IPS DF 4.7 (cell line): Measurements from ENCODE around the gene LUM.

Source experiments
- DNase-seq: peaks from one replicate; pipeline ENCODE4 v3.0.0-alpha.2; 2013; ENCODE audit warnings: low spot score; ENCODE audit errors: extremely low read depth

The LUM gene

GRCh38 chr12:91077228-91077954, 33.9 kb downstream of the LUM start:
- no peak for DNase-seq

DNA sequence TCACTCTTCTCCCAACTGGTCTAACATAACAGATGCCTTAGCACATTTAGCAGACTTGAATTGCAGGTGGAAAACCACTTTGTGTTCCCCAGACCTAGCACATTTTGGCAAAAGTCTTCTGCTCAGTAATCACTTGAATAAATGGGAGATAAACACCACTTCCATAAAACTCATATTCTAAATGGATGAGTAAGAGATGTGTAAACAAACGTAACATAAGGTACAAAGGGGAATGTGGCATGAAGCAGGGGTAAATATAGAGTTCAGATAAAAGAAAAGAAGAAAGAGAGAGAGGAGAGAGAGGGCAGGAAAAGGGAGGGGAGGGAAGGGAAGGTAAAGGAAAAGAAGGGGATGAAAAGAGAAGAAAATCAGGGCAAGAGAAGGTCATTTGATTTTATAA, 36.4 kb downstream of the LUM start:
- no peak for DNase-seq

DNA sequence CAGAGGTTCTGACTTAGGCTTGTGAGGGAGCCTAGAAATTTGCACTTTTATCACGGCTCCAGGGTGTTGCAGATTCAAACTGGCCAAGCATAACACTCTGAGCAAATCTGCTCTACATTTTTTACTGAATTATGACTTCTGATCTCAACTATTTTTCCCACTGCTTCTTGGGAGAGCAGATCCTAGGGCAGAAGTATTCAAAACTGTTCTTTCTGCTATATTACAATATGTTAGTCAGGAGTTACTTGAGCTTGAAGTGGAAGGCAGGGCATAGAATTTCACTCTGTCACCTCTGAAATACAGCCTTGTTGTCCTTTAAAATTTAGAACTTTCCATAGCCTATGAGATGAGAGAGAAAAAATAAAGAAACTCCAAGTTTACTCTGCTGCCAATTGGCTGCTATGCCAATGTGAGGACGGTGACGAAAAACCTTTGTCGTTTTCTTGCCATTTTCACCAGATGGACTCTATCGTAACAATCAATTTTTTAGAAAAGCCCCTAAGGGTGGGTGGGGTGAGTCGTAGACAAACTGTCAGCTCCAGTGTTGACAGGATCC, 37.1 kb downstream of the LUM start:
- no peak for DNase-seq

GRCh38 chr12:91073426-91073825, 37.9 kb downstream of the LUM start:
- no peak for DNase-seq

DNA sequence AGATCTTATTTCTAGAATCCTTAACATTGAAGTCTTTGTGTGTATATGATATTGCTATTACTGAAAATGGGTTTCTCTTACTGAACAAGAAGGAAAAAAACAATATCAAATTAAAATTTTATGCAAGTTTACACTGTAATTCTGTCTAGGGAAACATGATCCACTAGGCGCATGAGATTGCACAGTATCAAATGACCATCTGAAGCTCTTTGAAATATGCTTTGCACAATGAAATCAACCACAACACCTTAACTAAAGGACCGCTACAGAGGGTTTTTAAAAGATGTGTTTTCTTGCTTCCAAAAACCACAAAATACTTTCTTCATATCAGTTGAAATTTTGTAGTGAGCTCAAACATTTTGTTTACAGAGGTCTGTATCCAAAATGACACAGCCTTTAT, 38.4 kb downstream of the LUM start:
- no peak for DNase-seq

GRCh38 chr12:91070936-91071335, 40.4 kb downstream of the LUM start:
- no peak for DNase-seq

DNA sequence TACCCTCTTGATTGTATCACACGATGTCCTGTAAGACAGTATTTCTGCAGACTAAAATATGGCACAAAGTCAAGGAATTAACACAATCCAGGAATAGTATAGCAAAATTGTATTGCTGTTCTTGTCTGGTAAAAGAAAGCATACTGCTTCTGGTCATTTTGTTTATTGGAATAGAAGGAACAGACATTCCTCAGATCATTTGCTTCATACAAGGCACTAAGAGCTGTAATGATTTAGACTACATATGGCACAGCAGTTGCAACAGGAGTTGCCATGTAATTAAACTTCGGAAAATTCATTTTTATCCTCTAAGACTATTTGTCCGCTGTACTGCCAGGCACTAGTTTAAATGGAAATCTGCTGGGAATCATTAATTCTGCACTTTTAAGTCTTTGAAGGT, 45.9 kb downstream of the LUM start:
- DNase-seq = no peak

DNA sequence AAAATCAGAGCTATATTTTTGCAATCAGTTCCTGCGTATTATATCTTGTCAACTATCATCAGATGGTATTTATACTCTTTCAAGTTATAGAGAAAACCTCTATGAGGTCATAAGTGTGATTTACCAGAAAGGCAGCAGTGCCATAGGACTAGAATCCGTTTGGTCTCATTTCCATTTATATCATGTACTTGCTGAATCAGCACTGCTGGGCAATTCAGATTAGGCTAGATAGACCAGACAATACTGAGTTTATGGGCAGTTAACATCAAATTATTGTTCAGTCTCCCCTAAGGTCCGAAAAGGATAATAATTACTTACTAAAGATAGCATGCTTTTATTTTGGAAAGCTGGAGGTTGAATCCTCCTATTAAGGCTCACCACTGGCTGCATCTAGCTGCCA, 46.7 kb downstream of the LUM start:
- no peak for DNase-seq

DNA sequence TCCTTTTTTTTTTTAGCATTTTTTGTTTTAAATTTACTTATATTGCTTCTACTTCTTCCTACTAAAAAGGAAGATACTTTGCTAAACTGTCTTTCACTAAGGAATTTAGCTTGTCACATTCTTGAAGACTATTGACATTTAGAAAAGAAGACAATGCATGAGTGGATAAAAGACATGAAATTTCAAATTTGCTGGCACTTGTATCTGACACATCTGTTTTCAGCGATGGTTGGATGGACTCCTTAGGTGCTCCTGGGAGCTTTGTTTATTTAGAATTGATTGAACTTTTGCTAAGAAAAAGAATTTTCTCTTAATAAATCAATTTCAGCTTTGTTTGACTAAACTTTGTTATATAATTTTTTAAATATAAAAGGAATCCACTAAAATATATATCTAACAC, 50.2 kb downstream of the LUM start:
- no peak for DNase-seq

DNA sequence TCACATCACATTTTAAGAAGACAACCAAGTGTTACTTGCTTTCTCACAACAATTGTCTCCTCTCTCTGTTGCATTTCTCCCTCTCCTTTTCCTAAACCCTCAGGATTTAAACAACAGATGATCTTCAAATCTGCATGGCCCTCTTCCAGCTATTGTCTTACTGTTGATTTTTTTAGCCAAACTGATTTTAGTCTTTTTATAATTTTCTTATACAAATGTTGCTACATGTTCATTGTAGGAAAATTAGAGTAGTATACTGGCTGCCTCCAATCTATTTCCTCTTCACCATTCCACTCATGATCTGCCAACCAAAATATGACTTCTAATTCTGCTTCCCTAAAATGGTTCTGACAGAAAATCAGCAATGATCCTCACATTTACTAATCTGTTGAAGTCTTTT, 52.1 kb downstream of the LUM start:
- DNase-seq = no peak

DNA sequence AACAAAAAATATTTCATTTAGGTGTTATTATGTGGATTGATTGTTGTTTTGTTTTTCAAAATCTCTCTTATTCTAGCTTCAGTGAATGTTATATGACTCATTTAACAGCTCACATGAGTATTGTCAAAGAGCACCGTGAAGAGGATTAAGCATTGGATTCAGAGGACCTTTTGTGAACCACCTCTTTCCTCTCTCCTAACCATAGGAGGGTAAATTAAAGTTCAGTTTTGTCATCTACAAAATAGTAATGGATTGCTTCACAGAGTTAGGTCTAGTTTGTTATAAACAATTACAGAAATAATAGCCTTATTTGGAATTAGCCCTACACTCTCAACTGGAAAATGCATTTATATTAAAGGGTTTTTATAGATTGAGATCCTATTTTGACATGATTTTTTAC, 52.5 kb downstream of the LUM start:
- DNase-seq = no peak

GRCh38 chr12:91057368-91058165, 53.7 kb downstream of the LUM start, which contains the start of gene KERA:
TSS of gene KERA (minus strand) at chr12:91058024. CDS start at chr12:91056281, 1,743 bp downstream.
- no peak for DNase-seq

GRCh38 chr12:91056488-91056887, 54.8 kb downstream of the LUM start:
- DNase-seq = no peak

- DNase-seq = no peak
Observed at GRCh38 chr12:91055976-91056375, 55.3 kb downstream of the LUM start.

GRCh38 chr12:91053951-91054715, 57.2 kb downstream of the LUM start:
- DNase-seq = no peak
